Suprapubic skin (tissue), 4 donors: ENCODE results near the gene RBBP8NL.

ENCODE experiments used
- EP300 ChIP-seq: sonication (generic); formaldehyde crosslinking; IDR thresholded peaks from one replicate; pipeline ENCODE4 v1.6.1; 2017; ENCODE audit warnings: antibody characterized with exemption
- POLR2A ChIP-seq, 2 donors: fragments of 450-650 bp; IDR thresholded peaks; one replicate each; pipeline ENCODE4 v1.6.1; 2017; ENCODE audit warnings: antibody characterized with exemption in 2 of 2, mild to moderate bottlenecking in 2 of 2, moderate library complexity in 2 of 2
- POLR2AphosphoS5 ChIP-seq, 3 donors: sonication (generic); formaldehyde crosslinking; IDR thresholded peaks; one replicate each; pipeline ENCODE4 v1.6.1; 2017; ENCODE audit warnings: antibody characterized with exemption in 3 of 3
- TF ChIP-seq, protein P1 (sequence below), 2 donors: fragments of 200-600 bp in 1 of 2; fragments of 450-650 bp in 1 of 2; sonication (generic) in 1 of 2; IDR thresholded peaks; one replicate each; pipeline ENCODE4 v1.5.1; 2016 to 2019; ENCODE audit warnings: antibody characterized with exemption in 2 of 2, mild to moderate bottlenecking in 1 of 2, moderate library complexity in 1 of 2

- TF ChIP-seq POLR2AphosphoS5 (IDR thresholded peaks at IDR 0.05) (no peak), POLR2A (IDR thresholded peaks at IDR 0.05) (no peak), EP300 (no peak)
- TF ChIP-seq, protein P1, sequence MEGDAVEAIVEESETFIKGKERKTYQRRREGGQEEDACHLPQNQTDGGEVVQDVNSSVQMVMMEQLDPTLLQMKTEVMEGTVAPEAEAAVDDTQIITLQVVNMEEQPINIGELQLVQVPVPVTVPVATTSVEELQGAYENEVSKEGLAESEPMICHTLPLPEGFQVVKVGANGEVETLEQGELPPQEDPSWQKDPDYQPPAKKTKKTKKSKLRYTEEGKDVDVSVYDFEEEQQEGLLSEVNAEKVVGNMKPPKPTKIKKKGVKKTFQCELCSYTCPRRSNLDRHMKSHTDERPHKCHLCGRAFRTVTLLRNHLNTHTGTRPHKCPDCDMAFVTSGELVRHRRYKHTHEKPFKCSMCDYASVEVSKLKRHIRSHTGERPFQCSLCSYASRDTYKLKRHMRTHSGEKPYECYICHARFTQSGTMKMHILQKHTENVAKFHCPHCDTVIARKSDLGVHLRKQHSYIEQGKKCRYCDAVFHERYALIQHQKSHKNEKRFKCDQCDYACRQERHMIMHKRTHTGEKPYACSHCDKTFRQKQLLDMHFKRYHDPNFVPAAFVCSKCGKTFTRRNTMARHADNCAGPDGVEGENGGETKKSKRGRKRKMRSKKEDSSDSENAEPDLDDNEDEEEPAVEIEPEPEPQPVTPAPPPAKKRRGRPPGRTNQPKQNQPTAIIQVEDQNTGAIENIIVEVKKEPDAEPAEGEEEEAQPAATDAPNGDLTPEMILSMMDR (IDR thresholded peaks at IDR 0.05) = no peak
These were observed 15.7 kb downstream of the RBBP8NL start for GRCh38 chr20:62411479-62412193.
